ENCODE measurements around the gene ELOA. TPM values are rescaled to one million over a fixed set of nuclear protein-coding genes. Genes with fewer than 3 reads are reported as not detected.

ELOA gene
- total and polyA plus RNA-seq, 9 of the 15 experiments (the other 6 are each of a cell fraction or from before 2014, with no cell fraction given): 31.9 to 98.6 (median 61.3) TPM

DNA sequence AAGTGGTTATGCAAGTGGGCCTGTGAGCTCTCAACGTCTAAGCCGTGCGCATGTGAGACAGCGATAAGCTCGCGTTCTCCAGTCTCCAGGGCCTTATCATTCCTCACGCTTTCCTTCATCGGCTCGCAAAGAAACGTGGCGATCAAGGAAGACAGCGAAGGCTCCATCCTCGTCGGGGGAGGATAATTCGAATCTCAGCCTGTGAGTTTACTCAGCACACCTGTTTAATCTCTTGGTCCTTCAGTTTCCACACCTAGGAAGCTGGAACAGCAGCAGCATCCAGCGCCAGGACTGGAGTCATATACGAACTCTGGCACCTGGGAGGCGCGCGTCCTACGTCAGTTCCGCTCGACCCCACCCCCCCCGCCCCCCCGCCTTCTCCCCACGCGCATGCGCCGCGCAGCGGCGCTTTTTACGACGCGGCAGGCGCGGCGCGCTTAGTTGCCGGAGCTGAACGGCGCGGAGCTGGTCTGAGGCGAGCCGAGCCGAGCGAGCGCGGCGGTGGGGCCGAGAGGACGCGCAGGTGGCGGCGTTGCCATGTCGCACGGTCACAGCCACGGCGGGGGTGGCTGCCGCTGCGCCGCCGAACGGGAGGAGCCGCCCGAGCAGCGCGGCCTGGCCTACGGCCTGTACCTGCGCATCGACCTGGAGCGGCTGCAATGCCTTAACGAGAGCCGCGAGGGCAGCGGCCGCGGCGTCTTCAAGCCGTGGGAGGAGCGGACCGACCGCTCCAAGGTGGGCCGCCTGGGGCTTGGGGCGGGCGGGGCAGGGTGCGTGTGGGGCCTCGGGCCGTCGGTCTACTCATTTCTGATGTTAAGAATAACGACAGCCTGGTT is 34.9 kb downstream of the ELOA start, which contains the start of gene PITHD1 (continued):
- TF ChIP-seq, protein P1, sequence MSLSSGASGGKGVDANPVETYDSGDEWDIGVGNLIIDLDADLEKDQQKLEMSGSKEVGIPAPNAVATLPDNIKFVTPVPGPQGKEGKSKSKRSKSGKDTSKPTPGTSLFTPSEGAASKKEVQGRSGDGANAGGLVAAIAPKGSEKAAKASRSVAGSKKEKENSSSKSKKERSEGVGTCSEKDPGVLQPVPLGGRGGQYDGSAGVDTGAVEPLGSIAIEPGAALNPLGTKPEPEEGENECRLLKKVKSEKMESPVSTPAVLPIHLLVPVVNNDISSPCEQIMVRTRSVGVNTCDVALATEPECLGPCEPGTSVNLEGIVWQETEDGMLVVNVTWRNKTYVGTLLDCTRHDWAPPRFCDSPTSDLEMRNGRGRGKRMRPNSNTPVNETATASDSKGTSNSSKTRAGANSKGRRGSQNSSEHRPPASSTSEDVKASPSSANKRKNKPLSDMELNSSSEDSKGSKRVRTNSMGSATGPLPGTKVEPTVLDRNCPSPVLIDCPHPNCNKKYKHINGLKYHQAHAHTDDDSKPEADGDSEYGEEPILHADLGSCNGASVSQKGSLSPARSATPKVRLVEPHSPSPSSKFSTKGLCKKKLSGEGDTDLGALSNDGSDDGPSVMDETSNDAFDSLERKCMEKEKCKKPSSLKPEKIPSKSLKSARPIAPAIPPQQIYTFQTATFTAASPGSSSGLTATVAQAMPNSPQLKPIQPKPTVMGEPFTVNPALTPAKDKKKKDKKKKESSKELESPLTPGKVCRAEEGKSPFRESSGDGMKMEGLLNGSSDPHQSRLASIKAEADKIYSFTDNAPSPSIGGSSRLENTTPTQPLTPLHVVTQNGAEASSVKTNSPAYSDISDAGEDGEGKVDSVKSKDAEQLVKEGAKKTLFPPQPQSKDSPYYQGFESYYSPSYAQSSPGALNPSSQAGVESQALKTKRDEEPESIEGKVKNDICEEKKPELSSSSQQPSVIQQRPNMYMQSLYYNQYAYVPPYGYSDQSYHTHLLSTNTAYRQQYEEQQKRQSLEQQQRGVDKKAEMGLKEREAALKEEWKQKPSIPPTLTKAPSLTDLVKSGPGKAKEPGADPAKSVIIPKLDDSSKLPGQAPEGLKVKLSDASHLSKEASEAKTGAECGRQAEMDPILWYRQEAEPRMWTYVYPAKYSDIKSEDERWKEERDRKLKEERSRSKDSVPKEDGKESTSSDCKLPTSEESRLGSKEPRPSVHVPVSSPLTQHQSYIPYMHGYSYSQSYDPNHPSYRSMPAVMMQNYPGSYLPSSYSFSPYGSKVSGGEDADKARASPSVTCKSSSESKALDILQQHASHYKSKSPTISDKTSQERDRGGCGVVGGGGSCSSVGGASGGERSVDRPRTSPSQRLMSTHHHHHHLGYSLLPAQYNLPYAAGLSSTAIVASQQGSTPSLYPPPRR (CRISPR knock-in tag; IDR thresholded peaks at IDR 0.05; ENCODE audit: borderline replicate concordance): peak; percentile 87; the same call in 1 of the 2 replicates
- peak; percentile 30 for TF ChIP-seq ZKSCAN1 (IDR thresholded peaks at IDR 0.05; ENCODE audit: low read depth, low read length)
- TF ChIP-seq RFX7 (CRISPR knock-in tag; IDR thresholded peaks at IDR 0.05): no peak
- TF ChIP-seq, protein P2, sequence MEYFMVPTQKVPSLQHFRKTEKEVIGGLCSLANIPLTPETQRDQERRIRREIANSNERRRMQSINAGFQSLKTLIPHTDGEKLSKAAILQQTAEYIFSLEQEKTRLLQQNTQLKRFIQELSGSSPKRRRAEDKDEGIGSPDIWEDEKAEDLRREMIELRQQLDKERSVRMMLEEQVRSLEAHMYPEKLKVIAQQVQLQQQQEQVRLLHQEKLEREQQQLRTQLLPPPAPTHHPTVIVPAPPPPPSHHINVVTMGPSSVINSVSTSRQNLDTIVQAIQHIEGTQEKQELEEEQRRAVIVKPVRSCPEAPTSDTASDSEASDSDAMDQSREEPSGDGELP (CRISPR knock-in tag; IDR thresholded peaks at IDR 0.05; ENCODE audit: borderline replicate concordance): peak; percentile 93
- TF ChIP-seq RFX5 (IDR thresholded peaks at IDR 0.05; ENCODE audit: low read depth, low read length): 0 out of 2 replicates have a peak, but pooled peaks have one; percentile 59
- TF ChIP-seq ARNT (IDR thresholded peaks at IDR 0.05): peak; percentile 93 to 94; a peak in 3 of 4 replicates
- no peak; the same call in 1 of the 2 replicates for TF ChIP-seq ESRRA (IDR thresholded peaks at IDR 0.05; ENCODE audit: borderline replicate concordance, low read depth)
- peak; percentile 74; the same call in 1 of the 2 replicates for TF ChIP-seq RUNX1 (IDR thresholded peaks at IDR 0.05; ENCODE audit: low read depth)
- TF ChIP-seq POLR2A (conservative IDR thresholded peaks at IDR 0.05): peak; percentile 98
- TF ChIP-seq RCOR1 (IDR thresholded peaks at IDR 0.05; ENCODE audit: borderline replicate concordance in 1 of 2, low read depth in 2 of 2, low read length in 2 of 2): peak; percentile 68 to 89; a peak in 2 of 4 replicates
- 0 out of 2 replicates have a peak, but pooled peaks have one; percentile 31 for TF ChIP-seq GATAD2A (IDR thresholded peaks at IDR 0.05)
- TF ChIP-seq MTA2 (IDR thresholded peaks at IDR 0.05; ENCODE audit: low read depth): peak; percentile 88
- TF ChIP-seq, protein P3, sequence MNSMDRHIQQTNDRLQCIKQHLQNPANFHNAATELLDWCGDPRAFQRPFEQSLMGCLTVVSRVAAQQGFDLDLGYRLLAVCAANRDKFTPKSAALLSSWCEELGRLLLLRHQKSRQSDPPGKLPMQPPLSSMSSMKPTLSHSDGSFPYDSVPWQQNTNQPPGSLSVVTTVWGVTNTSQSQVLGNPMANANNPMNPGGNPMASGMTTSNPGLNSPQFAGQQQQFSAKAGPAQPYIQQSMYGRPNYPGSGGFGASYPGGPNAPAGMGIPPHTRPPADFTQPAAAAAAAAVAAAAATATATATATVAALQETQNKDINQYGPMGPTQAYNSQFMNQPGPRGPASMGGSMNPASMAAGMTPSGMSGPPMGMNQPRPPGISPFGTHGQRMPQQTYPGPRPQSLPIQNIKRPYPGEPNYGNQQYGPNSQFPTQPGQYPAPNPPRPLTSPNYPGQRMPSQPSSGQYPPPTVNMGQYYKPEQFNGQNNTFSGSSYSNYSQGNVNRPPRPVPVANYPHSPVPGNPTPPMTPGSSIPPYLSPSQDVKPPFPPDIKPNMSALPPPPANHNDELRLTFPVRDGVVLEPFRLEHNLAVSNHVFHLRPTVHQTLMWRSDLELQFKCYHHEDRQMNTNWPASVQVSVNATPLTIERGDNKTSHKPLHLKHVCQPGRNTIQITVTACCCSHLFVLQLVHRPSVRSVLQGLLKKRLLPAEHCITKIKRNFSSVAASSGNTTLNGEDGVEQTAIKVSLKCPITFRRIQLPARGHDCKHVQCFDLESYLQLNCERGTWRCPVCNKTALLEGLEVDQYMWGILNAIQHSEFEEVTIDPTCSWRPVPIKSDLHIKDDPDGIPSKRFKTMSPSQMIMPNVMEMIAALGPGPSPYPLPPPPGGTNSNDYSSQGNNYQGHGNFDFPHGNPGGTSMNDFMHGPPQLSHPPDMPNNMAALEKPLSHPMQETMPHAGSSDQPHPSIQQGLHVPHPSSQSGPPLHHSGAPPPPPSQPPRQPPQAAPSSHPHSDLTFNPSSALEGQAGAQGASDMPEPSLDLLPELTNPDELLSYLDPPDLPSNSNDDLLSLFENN (IDR thresholded peaks at IDR 0.05; ENCODE audit: low read depth in 2 of 2, low read length in 2 of 2): peak in 1 of 2 experiments; percentile 82; a peak in 1 of 4 replicates
- TF ChIP-seq ZNF780A (CRISPR knock-in tag; IDR thresholded peaks at IDR 0.05): no peak
- TF ChIP-seq, protein P4, sequence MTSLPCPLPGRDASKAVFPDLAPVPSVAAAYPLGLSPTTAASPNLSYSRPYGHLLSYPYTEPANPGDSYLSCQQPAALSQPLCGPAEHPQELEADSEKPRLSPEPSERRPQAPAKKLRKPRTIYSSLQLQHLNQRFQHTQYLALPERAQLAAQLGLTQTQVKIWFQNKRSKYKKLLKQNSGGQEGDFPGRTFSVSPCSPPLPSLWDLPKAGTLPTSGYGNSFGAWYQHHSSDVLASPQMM (CRISPR knock-in tag; IDR thresholded peaks at IDR 0.05): no peak
- TF ChIP-seq ZNF584 (CRISPR knock-in tag; IDR thresholded peaks at IDR 0.05; ENCODE audit: low read depth): no peak

Measured in K562 (cell line).